Measurements from ENCODE around the gene PCDHGA4. TPM values are rescaled to one million over a fixed set of nuclear protein-coding genes. Genes with fewer than 3 reads are reported as not detected.
"Not testable (repeated sequence)": the region's sequence is repeated elsewhere in the genome, so short reads cannot be mapped to it uniquely, and the experiment has no call there.

The PCDHGA4 gene
- total RNA-seq, 1 donor from 2014 or later = 8.4 TPM

- ATAC-seq = peak; percentile 34
- intact Hi-C loops (cut with micrococcal nuclease) = no loop called here
- no peak for DNase-seq
Measured at GRCh38 chr5:141343953-141344463, 10.8 kb upstream of the PCDHGA4 start.

GRCh38 chr5:141345327-141345726, 9.5 kb upstream of the PCDHGA4 start:
- intact Hi-C loops (cut with micrococcal nuclease) = no loop called here
- ATAC-seq (no peak), DNase-seq (no peak)

- ATAC-seq; DNase-seq; intact Hi-C loops (cut with micrococcal nuclease): not testable (repeated sequence)
Measured at GRCh38 chr5:141346017-141346416, 8.8 kb upstream of the PCDHGA4 start.

- intact Hi-C loops (cut with micrococcal nuclease) = no loop called here
- peak; percentile 72 for DNase-seq
- peak; percentile 88 for ATAC-seq
Measured at GRCh38 chr5:141349917-141350619, 4.8 kb upstream of the PCDHGA4 start, which contains the start of gene PCDHGB1. PCDHGB1 (plus strand) TSS chr5:141350099; CDS start chr5:141350261, 162 bp downstream.

- DNase-seq (no peak), ATAC-seq (no peak)
- intact Hi-C loops (cut with micrococcal nuclease) = no loop called here
Measured at GRCh38 chr5:141351591-141351990, 3.2 kb upstream of the PCDHGA4 start.

GRCh38 chr5:141355641-141356040, 820 bp downstream of the PCDHGA4 start:
- DNase-seq (no peak), ATAC-seq (no peak)
- intact Hi-C loops (cut with micrococcal nuclease) = no loop called here

GRCh38 chr5:141356133-141356532, 1.3 kb downstream of the PCDHGA4 start:
- DNase-seq (no peak), ATAC-seq (no peak)
- intact Hi-C loops (cut with micrococcal nuclease) = no loop called here

- peak; percentile 24 for ATAC-seq
Measured at GRCh38 chr5:141356950-141357349, 2.1 kb downstream of the PCDHGA4 start.

GRCh38 chr5:141359790-141360426, 5.1 kb downstream of the PCDHGA4 start, which contains the start of gene PCDHGB2:
PCDHGB2 (plus strand) TSS chr5:141359994; CDS start chr5:141360136, 142 bp downstream.
- ATAC-seq (peak; percentile 45), DNase-seq (no peak)
- intact Hi-C loops (cut with micrococcal nuclease) = no loop called here

More at GRCh38 chr5:141356950-141357349, 2.1 kb downstream of the PCDHGA4 start:
- intact Hi-C loops (cut with micrococcal nuclease) = no loop called here
- no peak for DNase-seq

- no peak for ATAC-seq
- no peak for DNase-seq
- intact Hi-C loops (cut with micrococcal nuclease) = no loop called here
Measured at GRCh38 chr5:141360685-141361084, 5.9 kb downstream of the PCDHGA4 start.

- intact Hi-C loops (cut with micrococcal nuclease) = no loop called here
Measured at GRCh38 chr5:141362719-141363118, 7.9 kb downstream of the PCDHGA4 start.

GRCh38 chr5:141363952-141364660, 9.3 kb downstream of the PCDHGA4 start, which contains the start of gene PCDHGA5:
PCDHGA5 (plus strand) TSS chr5:141364162; CDS start chr5:141364331, 169 bp downstream.
- peak; percentile 78 for ATAC-seq
- intact Hi-C loops (cut with micrococcal nuclease) = no loop called here
- peak; percentile 35 for DNase-seq

More at GRCh38 chr5:141362719-141363118, 7.9 kb downstream of the PCDHGA4 start:
- no peak for DNase-seq
- ATAC-seq = no peak

- no peak for DNase-seq
- ATAC-seq = no peak
- intact Hi-C loops (cut with micrococcal nuclease) = no loop called here
Measured at GRCh38 chr5:141366016-141366896, 11.4 kb downstream of the PCDHGA4 start.

- intact Hi-C loops (cut with micrococcal nuclease) = no loop called here
- DNase-seq = peak; percentile 76
- ATAC-seq = peak; percentile 92
Measured at GRCh38 chr5:141369994-141370848, 15.4 kb downstream of the PCDHGA4 start, which contains the start of gene PCDHGB3. PCDHGB3 (plus strand) TSS chr5:141370242; CDS start chr5:141370395, 153 bp downstream.

GRCh38 chr5:141371572-141372475, 17.0 kb downstream of the PCDHGA4 start:
- intact Hi-C loops (cut with micrococcal nuclease) = no loop called here

GRCh38 chr5:141373673-141374317, 19.0 kb downstream of the PCDHGA4 start, which contains the start of gene PCDHGA6:
PCDHGA6 (plus strand) TSS chr5:141373891; CDS start chr5:141374084, 193 bp downstream.
- DNase-seq (no peak), ATAC-seq (no peak)
- intact Hi-C loops (cut with micrococcal nuclease) = no loop called here

More at GRCh38 chr5:141371572-141372475, 17.0 kb downstream of the PCDHGA4 start:
- DNase-seq = no peak
- peak; percentile 51 for ATAC-seq

Measured in left ventricle myocardium superior (tissue), 1 donor.